ENCODE results near the gene RPL41. TPM values are rescaled to one million over a fixed set of nuclear protein-coding genes. Genes with fewer than 3 reads are reported as not detected.

The RPL41 gene
- total and polyA plus RNA-seq, 10 of the 15 experiments (the other 5 are each of a cell fraction or from before 2014, with no cell fraction given): 4,144 to 19,112 (median 8,004) TPM

DNA sequence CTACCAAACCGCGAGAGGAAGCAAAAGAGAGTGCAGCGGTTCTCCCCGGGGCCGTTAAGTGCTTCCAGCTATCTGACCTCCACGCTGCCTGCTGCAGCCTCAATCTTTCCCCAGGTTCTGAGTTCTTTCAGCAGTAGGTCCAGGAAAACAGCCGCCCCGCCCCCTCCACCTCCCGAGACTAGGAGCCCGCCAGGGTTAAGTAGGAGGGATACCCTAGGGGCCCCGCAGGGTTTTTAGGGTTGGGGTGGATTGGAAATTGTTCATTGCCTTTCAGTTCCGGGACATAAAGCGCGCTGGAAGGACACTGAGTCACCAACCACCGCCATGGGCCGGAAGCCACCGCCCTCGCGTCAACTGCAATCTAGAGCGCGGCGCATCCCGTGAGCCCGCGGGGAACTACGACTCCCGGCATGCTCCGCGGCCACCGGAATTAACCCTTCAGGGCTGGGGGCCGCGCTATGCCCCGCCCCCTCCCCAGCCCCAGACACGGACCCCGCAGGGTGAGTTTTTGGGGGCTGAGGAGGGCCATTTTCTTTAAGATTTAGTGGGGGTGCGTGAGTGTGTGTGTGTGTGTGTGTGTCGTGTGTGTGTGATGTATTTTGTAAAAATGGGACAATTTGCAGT is 35.8 kb downstream of the RPL41 start, which contains the start of gene MYL6B:
Gene MYL6B (plus strand): TSS at position 456 of the 624 bp plus-strand sequence. CDS start 1,332 bp downstream, outside the sequence.
- WGBS (ENCODE audit: insufficient coverage, insufficient replicate concordance, low lambda C conversion rate, missing lambda C conversion rate): 1% methylated on average over 37 of the region's 37 CpGs
- ATAC-seq: peak; percentile 94
- intact Hi-C loops (cut with micrococcal nuclease; ENCODE audit: unreplicated experiment) (loop anchor here (1.0 to 5.0 kb wide), 2 partner anchors 26 to 35 kb away; partner anchors contain the start of genes RPL41 and ZC3H10), in situ Hi-C loops (cut with MboI) (no loop called here)
- DNase-seq (ENCODE audit: low read depth, low spot score): peak; percentile 66
- H2AFZ ChIP-seq (ENCODE audit: control insufficient read depth, low read depth, low read length): peak within 1 kb of the TSS; percentile 88
- peak within 1 kb of the TSS; percentile 97 for H3K4me2 ChIP-seq (ENCODE audit: control insufficient read depth, insufficient read depth)
- peak within 1 kb of the TSS; percentile 95 for H3K9ac ChIP-seq (ENCODE audit: control insufficient read depth, insufficient read depth, low read length)
- ChIA-PET POLR2A (interaction anchor here (0.5 to 2.0 kb wide), 12 partner anchors 9 to 147 kb away, joined by 3 to 17 read pairs (median 3); partner anchors contain the start of genes ESYT1, RNF41, RPL41 and ZC3H10), CTCF (interaction anchor here (0.6 to 2.3 kb wide), 6 partner anchors 12 to 927 kb away, joined by 3 to 8 read pairs (median 3); partner anchors contain the start of genes NEMP1, SMARCC2 and ZC3H10), SMC1A (ENCODE audit: uncharacterized antibody, unreplicated experiment) (interaction anchor here (0.7 to 1.4 kb wide), 4 partner anchors 9 to 34 kb away, joined by 3 to 6 read pairs (median 5); partner anchors contain the start of genes ESYT1 and ZC3H10), RAD21 (ENCODE audit: unreplicated experiment) (interaction anchor here (1.0 to 1.9 kb wide), 3 partner anchors 25 to 37 kb away, joined by 7 to 10 read pairs (median 10); partner anchors contain the start of genes ESYT1, SMARCC2 and ZC3H10)
- no peaks in the 10 kb centered on the region for H4K20me1 ChIP-seq (ENCODE audit: control insufficient read depth, insufficient read depth)
- BruUV-seq (replicated peaks): no TSS peak
- no peaks in the 10 kb centered on the region for H3K27me3 ChIP-seq (replicated peaks in 1 of 2; ENCODE audit: control insufficient read depth in 2 of 2, insufficient read depth in 2 of 2, low read length in 1 of 2)
- H3K4me1 ChIP-seq (ENCODE audit: control insufficient read depth, insufficient read depth, low read length): peaks cover 15% of the 10 kb centered on the region
- no peak for FAIRE-seq
- peak within 1 kb of the TSS; percentile 84 for H3K4me3 ChIP-seq
- H3K27ac ChIP-seq (ENCODE audit: control insufficient read depth, insufficient read depth): peak within 1 kb of the TSS; percentile 95
- H3K79me2 ChIP-seq (ENCODE audit: control insufficient read depth, insufficient read depth, low read length): peaks cover 19% of the 10 kb centered on the region
- H3K36me3 ChIP-seq (ENCODE audit: control insufficient read depth in 2 of 2, insufficient read depth in 2 of 2, low read length in 1 of 2): peaks cover 0 to 4% of the 10 kb centered on the region in 2 experiments; a peak in 1 of 4 replicates
- no peaks in the 10 kb centered on the region for H3K9me3 ChIP-seq (replicated peaks; ENCODE audit: control insufficient read depth, insufficient read depth, low read length)
- peak; percentile 6; the same call in 1 of the 2 replicates for TF ChIP-seq SMARCA5 (IDR thresholded peaks at IDR 0.05)
- TF ChIP-seq HDGF (IDR thresholded peaks at IDR 0.05): 0 out of 2 replicates have a peak, but pooled peaks have one; percentile 32
- no peak for TF ChIP-seq SMAD1 (IDR thresholded peaks at IDR 0.05; ENCODE audit: low read depth, partially characterized antibody)
- TF ChIP-seq PAX8 (IDR thresholded peaks at IDR 0.05): 0 out of 2 replicates have a peak, but pooled peaks have one; percentile 58
- TF ChIP-seq, protein P1, sequence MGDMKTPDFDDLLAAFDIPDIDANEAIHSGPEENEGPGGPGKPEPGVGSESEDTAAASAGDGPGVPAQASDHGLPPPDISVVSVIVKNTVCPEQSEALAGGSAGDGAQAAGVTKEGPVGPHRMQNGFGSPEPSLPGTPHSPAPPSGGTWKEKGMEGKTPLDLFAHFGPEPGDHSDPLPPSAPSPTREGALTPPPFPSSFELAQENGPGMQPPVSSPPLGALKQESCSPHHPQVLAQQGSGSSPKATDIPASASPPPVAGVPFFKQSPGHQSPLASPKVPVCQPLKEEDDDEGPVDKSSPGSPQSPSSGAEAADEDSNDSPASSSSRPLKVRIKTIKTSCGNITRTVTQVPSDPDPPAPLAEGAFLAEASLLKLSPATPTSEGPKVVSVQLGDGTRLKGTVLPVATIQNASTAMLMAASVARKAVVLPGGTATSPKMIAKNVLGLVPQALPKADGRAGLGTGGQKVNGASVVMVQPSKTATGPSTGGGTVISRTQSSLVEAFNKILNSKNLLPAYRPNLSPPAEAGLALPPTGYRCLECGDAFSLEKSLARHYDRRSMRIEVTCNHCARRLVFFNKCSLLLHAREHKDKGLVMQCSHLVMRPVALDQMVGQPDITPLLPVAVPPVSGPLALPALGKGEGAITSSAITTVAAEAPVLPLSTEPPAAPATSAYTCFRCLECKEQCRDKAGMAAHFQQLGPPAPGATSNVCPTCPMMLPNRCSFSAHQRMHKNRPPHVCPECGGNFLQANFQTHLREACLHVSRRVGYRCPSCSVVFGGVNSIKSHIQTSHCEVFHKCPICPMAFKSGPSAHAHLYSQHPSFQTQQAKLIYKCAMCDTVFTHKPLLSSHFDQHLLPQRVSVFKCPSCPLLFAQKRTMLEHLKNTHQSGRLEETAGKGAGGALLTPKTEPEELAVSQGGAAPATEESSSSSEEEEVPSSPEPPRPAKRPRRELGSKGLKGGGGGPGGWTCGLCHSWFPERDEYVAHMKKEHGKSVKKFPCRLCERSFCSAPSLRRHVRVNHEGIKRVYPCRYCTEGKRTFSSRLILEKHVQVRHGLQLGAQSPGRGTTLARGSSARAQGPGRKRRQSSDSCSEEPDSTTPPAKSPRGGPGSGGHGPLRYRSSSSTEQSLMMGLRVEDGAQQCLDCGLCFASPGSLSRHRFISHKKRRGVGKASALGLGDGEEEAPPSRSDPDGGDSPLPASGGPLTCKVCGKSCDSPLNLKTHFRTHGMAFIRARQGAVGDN (IDR thresholded peaks at IDR 0.05): no peak
- TF ChIP-seq, protein P2, sequence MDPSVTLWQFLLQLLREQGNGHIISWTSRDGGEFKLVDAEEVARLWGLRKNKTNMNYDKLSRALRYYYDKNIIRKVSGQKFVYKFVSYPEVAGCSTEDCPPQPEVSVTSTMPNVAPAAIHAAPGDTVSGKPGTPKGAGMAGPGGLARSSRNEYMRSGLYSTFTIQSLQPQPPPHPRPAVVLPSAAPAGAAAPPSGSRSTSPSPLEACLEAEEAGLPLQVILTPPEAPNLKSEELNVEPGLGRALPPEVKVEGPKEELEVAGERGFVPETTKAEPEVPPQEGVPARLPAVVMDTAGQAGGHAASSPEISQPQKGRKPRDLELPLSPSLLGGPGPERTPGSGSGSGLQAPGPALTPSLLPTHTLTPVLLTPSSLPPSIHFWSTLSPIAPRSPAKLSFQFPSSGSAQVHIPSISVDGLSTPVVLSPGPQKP (IDR thresholded peaks at IDR 0.05; ENCODE audit: low read depth, low read length): peak; percentile 81
- TF ChIP-seq ZNF217 (IDR thresholded peaks at IDR 0.05): no peak
- TF ChIP-seq SMAD5 (IDR thresholded peaks at IDR 0.05; ENCODE audit: low read depth): peak; percentile 11; the same call in 1 of the 2 replicates
- TF ChIP-seq, protein P3, sequence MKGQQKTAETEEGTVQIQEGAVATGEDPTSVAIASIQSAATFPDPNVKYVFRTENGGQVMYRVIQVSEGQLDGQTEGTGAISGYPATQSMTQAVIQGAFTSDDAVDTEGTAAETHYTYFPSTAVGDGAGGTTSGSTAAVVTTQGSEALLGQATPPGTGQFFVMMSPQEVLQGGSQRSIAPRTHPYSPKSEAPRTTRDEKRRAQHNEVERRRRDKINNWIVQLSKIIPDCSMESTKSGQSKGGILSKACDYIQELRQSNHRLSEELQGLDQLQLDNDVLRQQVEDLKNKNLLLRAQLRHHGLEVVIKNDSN (IDR thresholded peaks at IDR 0.05; ENCODE audit: borderline replicate concordance, extremely low read length, insufficient read depth, low read depth, low read length): no peak
- TF ChIP-seq DPF2 (IDR thresholded peaks at IDR 0.05): no peak
- TF ChIP-seq CREM (IDR thresholded peaks at IDR 0.05; ENCODE audit: low read depth): peak; percentile 79; the same call in 1 of the 2 replicates
- TF ChIP-seq NBN (IDR thresholded peaks at IDR 0.05): 0 out of 2 replicates have a peak, but pooled peaks have one; percentile 75
- 0 out of 2 replicates have a peak, but pooled peaks have one; percentile 35 for TF ChIP-seq NR2F1 (conservative IDR thresholded peaks at IDR 0.05)
- TF ChIP-seq YY1 (IDR thresholded peaks at IDR 0.05; ENCODE audit: low read depth, low read length): peak; percentile 92
- TF ChIP-seq SIX5 (IDR thresholded peaks at IDR 0.05; ENCODE audit: low read depth, low read length, severe bottlenecking): peak; percentile 82
